ENCODE results near the gene POLE4. TPM values are rescaled to one million over a fixed set of nuclear protein-coding genes. Genes with fewer than 3 reads are reported as not detected.

Gene POLE4
- total and polyA plus RNA-seq, 9 of the 15 experiments (the other 6 are each of a cell fraction or from before 2014, with no cell fraction given), result 25.7 to 73.7 (median 57.3) TPM

- H4K20me1 ChIP-seq (replicated peaks; ENCODE audit: control insufficient read depth, insufficient read depth, low read length), result no peaks in the 10 kb centered on the region
- H3K4me3 ChIP-seq, result no peak overlapping the region
- DNase-seq (ENCODE audit: extremely low read depth in 1 of 4, low spot score in 3 of 4), result no peak
- CTCF ChIA-PET (ENCODE audit: low intra/inter-chr PET ratio), result no interaction called here
- POLR2A ChIA-PET, result no interaction called here
- no peak overlapping the region for H3K4me2 ChIP-seq (ENCODE audit: insufficient read depth, low read length)
- no peak overlapping the region for H2AFZ ChIP-seq (ENCODE audit: low read depth, low read length)
- no peak for FAIRE-seq
- H3K36me3 ChIP-seq (ENCODE audit: control insufficient read depth, insufficient read depth, low read length), result no peaks in the 10 kb centered on the region
- ATAC-seq, result no peak
- BruUV-seq (replicated peaks), result no TSS peak
- no peaks in the 10 kb centered on the region for H3K9me1 ChIP-seq (ENCODE audit: control insufficient read depth, insufficient read depth, low read length)
- intact Hi-C loops (cut with micrococcal nuclease) (no loop called here), in situ Hi-C loops (cut with MboI) (no loop called here)
- peak; percentile 33; the same call in 1 of the 2 replicates for TF ChIP-seq C11orf30 (IDR thresholded peaks at IDR 0.05; ENCODE audit: low read depth)
- no peak for TF ChIP-seq LCOR (CRISPR knock-in tag; IDR thresholded peaks at IDR 0.05)
- no peak for TF ChIP-seq YY1 (IDR thresholded peaks at IDR 0.05; ENCODE audit: borderline replicate concordance in 1 of 3, control insufficient read depth in 1 of 3, extremely low read depth in 1 of 3, insufficient read depth in 3 of 3, insufficient read length in 1 of 3, insufficient replicate concordance in 2 of 3, low read depth in 1 of 3, low read length in 2 of 3)
- peak; percentile 34; the same call in 1 of the 2 replicates for TF ChIP-seq MAFK (IDR thresholded peaks at IDR 0.05; ENCODE audit: low read length)
- TF ChIP-seq NR1H2 (CRISPR knock-in tag; IDR thresholded peaks at IDR 0.05), result no peak
- TF ChIP-seq ZNF324 (CRISPR knock-in tag; IDR thresholded peaks at IDR 0.05), result no peak
- TF ChIP-seq HDAC3 (IDR thresholded peaks at IDR 0.05; ENCODE audit: borderline replicate concordance, partially characterized antibody), result no peak
- TF ChIP-seq MAFG (tag; conservative IDR thresholded peaks at IDR 0.05), result peak; percentile 24; the same call in 1 of the 2 replicates
- no peak for TF ChIP-seq ZNF583 (CRISPR knock-in tag; IDR thresholded peaks at IDR 0.05)
- TF ChIP-seq CXXC5 (CRISPR knock-in tag; IDR thresholded peaks at IDR 0.05), result no peak
- TF ChIP-seq ZNF316 (IDR thresholded peaks at IDR 0.05), result peak; percentile 47; the same call in 1 of the 2 replicates
- no peaks in the 10 kb centered on the region for H3K4me1 ChIP-seq (replicated peaks in 1 of 2; ENCODE audit: control insufficient read depth in 2 of 2, insufficient read depth in 2 of 2, low read length in 2 of 2)
- no peaks in the 10 kb centered on the region for H3K9me3 ChIP-seq (replicated peaks; ENCODE audit: control insufficient read depth, insufficient read depth, low read depth, low read length)
- H3K27me3 ChIP-seq (ENCODE audit: control insufficient read depth in 2 of 2, insufficient read depth in 2 of 2, low read length in 2 of 2), result no peaks in the 10 kb centered on the region
- H3K27ac ChIP-seq (ENCODE audit: extremely low read depth, low read depth, low read length), result no peak overlapping the region
- no peak overlapping the region for H3K9ac ChIP-seq (ENCODE audit: insufficient read depth in 1 of 2, low read depth in 2 of 2, low read length in 2 of 2)
- H3K79me2 ChIP-seq (ENCODE audit: control insufficient read depth, insufficient read depth, low read length), result no peaks in the 10 kb centered on the region
These were observed 47.6 kb downstream of the POLE4 start for GRCh38 chr2:75006041-75006440.

Measured in K562 (cell line).